ENCODE measurements around the gene NALCN.

NALCN gene

GRCh38 chr13:101149735-101150384 lies 266.4 kb downstream of the NALCN start:
- in situ Hi-C loops (cut with HindIII; ENCODE audit: low pct_ligation_motif_present, low sequenced_read_pairs): loop anchor here (25.0 kb wide), 2 partner anchors 337 to 612 kb away; no protein-coding TSS in a partner anchor
- no peak overlapping the region for H3K27ac ChIP-seq
- no peaks in the 10 kb centered on the region for H3K36me3 ChIP-seq (replicated peaks)
- no peak overlapping the region for H3K4me3 ChIP-seq (ENCODE audit: low read depth, low read length)
- H3K27me3 ChIP-seq (replicated peaks): no peaks in the 10 kb centered on the region
- TF ChIP-seq, protein P1, sequence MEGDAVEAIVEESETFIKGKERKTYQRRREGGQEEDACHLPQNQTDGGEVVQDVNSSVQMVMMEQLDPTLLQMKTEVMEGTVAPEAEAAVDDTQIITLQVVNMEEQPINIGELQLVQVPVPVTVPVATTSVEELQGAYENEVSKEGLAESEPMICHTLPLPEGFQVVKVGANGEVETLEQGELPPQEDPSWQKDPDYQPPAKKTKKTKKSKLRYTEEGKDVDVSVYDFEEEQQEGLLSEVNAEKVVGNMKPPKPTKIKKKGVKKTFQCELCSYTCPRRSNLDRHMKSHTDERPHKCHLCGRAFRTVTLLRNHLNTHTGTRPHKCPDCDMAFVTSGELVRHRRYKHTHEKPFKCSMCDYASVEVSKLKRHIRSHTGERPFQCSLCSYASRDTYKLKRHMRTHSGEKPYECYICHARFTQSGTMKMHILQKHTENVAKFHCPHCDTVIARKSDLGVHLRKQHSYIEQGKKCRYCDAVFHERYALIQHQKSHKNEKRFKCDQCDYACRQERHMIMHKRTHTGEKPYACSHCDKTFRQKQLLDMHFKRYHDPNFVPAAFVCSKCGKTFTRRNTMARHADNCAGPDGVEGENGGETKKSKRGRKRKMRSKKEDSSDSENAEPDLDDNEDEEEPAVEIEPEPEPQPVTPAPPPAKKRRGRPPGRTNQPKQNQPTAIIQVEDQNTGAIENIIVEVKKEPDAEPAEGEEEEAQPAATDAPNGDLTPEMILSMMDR (IDR thresholded peaks at IDR 0.05; ENCODE audit: low read depth, low read length, missing control alignments): peak; percentile 64
- peak; percentile 45 for DNase-seq

- Histone ChIP-seq H3K27ac (no peak overlapping the region), H3K27me3 (replicated peaks) (no peaks in the 10 kb centered on the region), H3K36me3 (replicated peaks) (no peaks in the 10 kb centered on the region), H3K4me3 (ENCODE audit: low read depth, low read length) (no peak overlapping the region)
- in situ Hi-C loops (cut with HindIII; ENCODE audit: low pct_ligation_motif_present, low sequenced_read_pairs): loop anchor here (25.0 kb wide), 2 partner anchors 341 to 616 kb away; no protein-coding TSS in a partner anchor
- no peak for DNase-seq
- TF ChIP-seq, protein P1 (IDR thresholded peaks at IDR 0.05; ENCODE audit: low read depth, low read length, missing control alignments): no peak
These were observed 270.0 kb downstream of the NALCN start for GRCh38 chr13:101146101-101146898.

GRCh38 chr13:101144808-101145419 lies 271.4 kb downstream of the NALCN start:
- H3K4me3 ChIP-seq (ENCODE audit: low read depth, low read length): no peak overlapping the region
- no peaks in the 10 kb centered on the region for H3K27me3 ChIP-seq (replicated peaks)
- no peak overlapping the region for H3K27ac ChIP-seq
- TF ChIP-seq, protein P1 (IDR thresholded peaks at IDR 0.05; ENCODE audit: low read depth, low read length, missing control alignments): peak; percentile 55
- no peaks in the 10 kb centered on the region for H3K36me3 ChIP-seq (replicated peaks)
- in situ Hi-C loops (cut with HindIII; ENCODE audit: low pct_ligation_motif_present, low sequenced_read_pairs): loop anchor here (25.0 kb wide), 2 partner anchors 342 to 617 kb away; no protein-coding TSS in a partner anchor
- peak; percentile 22 for DNase-seq

DNA sequence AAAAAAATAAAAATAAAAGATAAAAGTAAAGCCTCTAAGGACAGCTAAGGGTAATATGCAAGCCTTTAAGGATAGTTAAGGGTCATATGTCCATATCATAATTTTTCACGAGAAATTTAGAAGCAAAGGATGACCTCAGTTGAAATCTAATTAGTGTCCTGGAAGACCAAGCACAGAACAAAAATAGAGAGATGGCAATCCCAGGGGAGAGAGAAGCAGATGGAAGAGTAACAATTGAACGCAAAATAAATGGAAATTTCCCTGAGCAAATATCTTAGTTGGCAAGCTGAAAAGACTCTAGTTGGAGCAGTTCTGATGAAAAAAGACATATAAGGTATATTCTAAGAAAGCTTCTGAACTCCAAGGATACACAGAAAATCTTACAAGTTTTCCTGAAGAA lies 275.4 kb downstream of the NALCN start:
- H3K36me3 ChIP-seq (replicated peaks): no peaks in the 10 kb centered on the region
- no peak overlapping the region for H3K4me3 ChIP-seq (ENCODE audit: low read depth, low read length)
- in situ Hi-C loops (cut with HindIII; ENCODE audit: low pct_ligation_motif_present, low sequenced_read_pairs): loop anchor here (25.0 kb wide), 2 partner anchors 346 to 621 kb away; no protein-coding TSS in a partner anchor

GRCh38 chr13:101140087-101140770 lies 276.1 kb downstream of the NALCN start:
- Histone ChIP-seq H3K27me3 (replicated peaks) (no peaks in the 10 kb centered on the region), H3K4me3 (ENCODE audit: low read depth, low read length) (no peak overlapping the region), H3K36me3 (replicated peaks) (no peaks in the 10 kb centered on the region), H3K27ac (no peak overlapping the region)
- TF ChIP-seq, protein P1 (IDR thresholded peaks at IDR 0.05; ENCODE audit: low read depth, low read length, missing control alignments): no peak
- in situ Hi-C loops (cut with HindIII; ENCODE audit: low pct_ligation_motif_present, low sequenced_read_pairs): loop anchor here (25.0 kb wide), 2 partner anchors 347 to 622 kb away; no protein-coding TSS in a partner anchor
- no peak for DNase-seq

More for the DNA sequence above, 275.4 kb downstream of the NALCN start:
- Histone ChIP-seq H3K27ac (no peak overlapping the region), H3K27me3 (replicated peaks) (no peaks in the 10 kb centered on the region)
- TF ChIP-seq, protein P1 (IDR thresholded peaks at IDR 0.05; ENCODE audit: low read depth, low read length, missing control alignments): no peak
- no peak for DNase-seq

Measured in brain microvascular endothelial cell (primary cell).